K562 (cell line): ENCODE results near the gene HOXC5. TPM values are rescaled to one million over a fixed set of nuclear protein-coding genes. Genes with fewer than 3 reads are reported as not detected.
A peak's percentile ranks its signal among the peaks of the same experiment; 100 is the strongest.

Source experiments
- DPF2 ChIP-seq: fragments of 450-650 bp; IDR thresholded peaks from 2 replicates; pipeline ENCODE4 v1.6.1; 2016
- MAFK ChIP-seq: IDR thresholded peaks from 2 replicates; pipeline ENCODE4 v1.6.1; 2011; ENCODE audit warnings: low read length, improper control_type of control experiment
- MTA3 ChIP-seq: fragments of 450-650 bp; formaldehyde crosslinking; IDR thresholded peaks from 2 replicates; pipeline ENCODE4 v1.6.1; 2017; ENCODE audit warnings: mild to moderate bottlenecking, borderline replicate concordance
- NCOR1 ChIP-seq: fragments of 450-650 bp; IDR thresholded peaks from 2 replicates; pipeline ENCODE4 v1.6.1; 2016; ENCODE audit warnings: mild to moderate bottlenecking, moderate library complexity
- POLR2G ChIP-seq: fragments of 200-400 bp; formaldehyde crosslinking; IDR thresholded peaks from 2 replicates; pipeline ENCODE4 v1.6.1; 2017; ENCODE audit warnings: low read depth, mild to moderate bottlenecking, antibody characterized with exemption, low read length, moderate library complexity
- SMARCA5 ChIP-seq: fragments of 450-650 bp; IDR thresholded peaks from 2 replicates; pipeline ENCODE4 v1.6.1; 2016
- SRSF9 ChIP-seq: fragments of 200-400 bp; formaldehyde crosslinking; IDR thresholded peaks from 2 replicates; pipeline ENCODE4 v1.6.1; 2017; ENCODE audit warnings: low read depth, low read length, borderline replicate concordance
- ZBTB2 ChIP-seq: fragments of 450-650 bp; IDR thresholded peaks from 2 replicates; pipeline ENCODE4 v1.6.1; 2016; ENCODE audit warnings: antibody characterized with exemption
- polyA plus RNA-seq, 8 experiments: library from polyadenylated mRNA; depleted of rRNA in 4 of 8; stranded (reverse) in 5 of 8; unstranded in 3 of 8; fragments of >200 nt; fragmentation: Nextera tagmentation in 2 of 8; fragmentation: Illumina TruSeq in 1 of 8; extraction: Ambion mirVana in 2 of 8; extraction: Trizol in 1 of 8; gene quantifications; 2 replicates each; pipeline versions ENCODE4 v1.2.1 to v1.2.3, GENCODE V29; 2011 to 2014; ENCODE audit warnings: inconsistent platforms in 1 of 8, missing spikeins in 1 of 8
- total RNA-seq, 7 experiments: library from RNA; depleted of rRNA in 6 of 7; stranded (reverse); fragments of >200 nt in 6 of 7; fragmentation: Illumina TruSeq in 2 of 7; extraction: Trizol in 2 of 7; gene quantifications; 2 replicates each; pipeline versions ENCODE4 v1.2.1 to v1.2.3, GENCODE V29; 2011 to 2021; ENCODE audit warnings: low replicate concordance in 1 of 7
- TF ChIP-seq, protein P1 (sequence below), 2 experiments: fragments of 450-650 bp; IDR thresholded peaks; 2 replicates each; pipeline ENCODE4 v1.6.1; 2018; ENCODE audit warnings: mild to moderate bottlenecking in 2 of 2, low read depth in 1 of 2; ENCODE audit not compliant: partially characterized antibody in 2 of 2
- TF ChIP-seq, protein P2 (sequence below): sonication (generic); formaldehyde crosslinking; IDR thresholded peaks from 2 replicates; pipeline ENCODE4 v1.8.0; 2022; ENCODE audit warnings: mild to moderate bottlenecking, low read depth, missing genetic modification reagents
- TF ChIP-seq, protein P3 (sequence below), 2 experiments: fragments of 450-650 bp in 1 of 2; sonication (generic) in 1 of 2; formaldehyde crosslinking in 1 of 2; IDR thresholded peaks; 2 replicates each; pipeline versions ENCODE4 v1.7.1 to v1.9.0; 2016 to 2022; ENCODE audit warnings: inconsistent platforms in 1 of 2, mild to moderate bottlenecking in 1 of 2, missing genetic modification reagents in 1 of 2

HOXC5 gene
- total and polyA plus RNA-seq, 9 of the 15 experiments (the other 6 are each of a cell fraction or from before 2014, with no cell fraction given), result 0.10 to 0.44 (median 0.18) TPM; not detected in 4

GRCh38 chr12:54017878-54018467 is 14.9 kb upstream of the HOXC5 start (continued):
- TF ChIP-seq, protein P1, sequence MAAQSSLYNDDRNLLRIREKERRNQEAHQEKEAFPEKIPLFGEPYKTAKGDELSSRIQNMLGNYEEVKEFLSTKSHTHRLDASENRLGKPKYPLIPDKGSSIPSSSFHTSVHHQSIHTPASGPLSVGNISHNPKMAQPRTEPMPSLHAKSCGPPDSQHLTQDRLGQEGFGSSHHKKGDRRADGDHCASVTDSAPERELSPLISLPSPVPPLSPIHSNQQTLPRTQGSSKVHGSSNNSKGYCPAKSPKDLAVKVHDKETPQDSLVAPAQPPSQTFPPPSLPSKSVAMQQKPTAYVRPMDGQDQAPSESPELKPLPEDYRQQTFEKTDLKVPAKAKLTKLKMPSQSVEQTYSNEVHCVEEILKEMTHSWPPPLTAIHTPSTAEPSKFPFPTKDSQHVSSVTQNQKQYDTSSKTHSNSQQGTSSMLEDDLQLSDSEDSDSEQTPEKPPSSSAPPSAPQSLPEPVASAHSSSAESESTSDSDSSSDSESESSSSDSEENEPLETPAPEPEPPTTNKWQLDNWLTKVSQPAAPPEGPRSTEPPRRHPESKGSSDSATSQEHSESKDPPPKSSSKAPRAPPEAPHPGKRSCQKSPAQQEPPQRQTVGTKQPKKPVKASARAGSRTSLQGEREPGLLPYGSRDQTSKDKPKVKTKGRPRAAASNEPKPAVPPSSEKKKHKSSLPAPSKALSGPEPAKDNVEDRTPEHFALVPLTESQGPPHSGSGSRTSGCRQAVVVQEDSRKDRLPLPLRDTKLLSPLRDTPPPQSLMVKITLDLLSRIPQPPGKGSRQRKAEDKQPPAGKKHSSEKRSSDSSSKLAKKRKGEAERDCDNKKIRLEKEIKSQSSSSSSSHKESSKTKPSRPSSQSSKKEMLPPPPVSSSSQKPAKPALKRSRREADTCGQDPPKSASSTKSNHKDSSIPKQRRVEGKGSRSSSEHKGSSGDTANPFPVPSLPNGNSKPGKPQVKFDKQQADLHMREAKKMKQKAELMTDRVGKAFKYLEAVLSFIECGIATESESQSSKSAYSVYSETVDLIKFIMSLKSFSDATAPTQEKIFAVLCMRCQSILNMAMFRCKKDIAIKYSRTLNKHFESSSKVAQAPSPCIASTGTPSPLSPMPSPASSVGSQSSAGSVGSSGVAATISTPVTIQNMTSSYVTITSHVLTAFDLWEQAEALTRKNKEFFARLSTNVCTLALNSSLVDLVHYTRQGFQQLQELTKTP (IDR thresholded peaks at IDR 0.05; ENCODE audit: low read depth in 1 of 2, partially characterized antibody in 2 of 2), result no peak
- TF ChIP-seq, protein P2, sequence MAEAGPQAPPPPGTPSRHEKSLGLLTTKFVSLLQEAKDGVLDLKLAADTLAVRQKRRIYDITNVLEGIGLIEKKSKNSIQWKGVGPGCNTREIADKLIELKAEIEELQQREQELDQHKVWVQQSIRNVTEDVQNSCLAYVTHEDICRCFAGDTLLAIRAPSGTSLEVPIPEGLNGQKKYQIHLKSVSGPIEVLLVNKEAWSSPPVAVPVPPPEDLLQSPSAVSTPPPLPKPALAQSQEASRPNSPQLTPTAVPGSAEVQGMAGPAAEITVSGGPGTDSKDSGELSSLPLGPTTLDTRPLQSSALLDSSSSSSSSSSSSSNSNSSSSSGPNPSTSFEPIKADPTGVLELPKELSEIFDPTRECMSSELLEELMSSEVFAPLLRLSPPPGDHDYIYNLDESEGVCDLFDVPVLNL, result no peak
- peak; percentile 41; the same call in 1 of the 2 replicates for TF ChIP-seq NCOR1
- no peak for TF ChIP-seq MAFK
- peak; percentile 88 for TF ChIP-seq POLR2G
- TF ChIP-seq ZBTB2, result peak; percentile 82; the same call in 1 of the 2 replicates
- peak; percentile 31; the same call in 1 of the 2 replicates for TF ChIP-seq MTA3
- TF ChIP-seq SMARCA5, result 0 out of 2 replicates have a peak, but pooled peaks have one; percentile 33
- no peak for TF ChIP-seq DPF2
- TF ChIP-seq, protein P3, sequence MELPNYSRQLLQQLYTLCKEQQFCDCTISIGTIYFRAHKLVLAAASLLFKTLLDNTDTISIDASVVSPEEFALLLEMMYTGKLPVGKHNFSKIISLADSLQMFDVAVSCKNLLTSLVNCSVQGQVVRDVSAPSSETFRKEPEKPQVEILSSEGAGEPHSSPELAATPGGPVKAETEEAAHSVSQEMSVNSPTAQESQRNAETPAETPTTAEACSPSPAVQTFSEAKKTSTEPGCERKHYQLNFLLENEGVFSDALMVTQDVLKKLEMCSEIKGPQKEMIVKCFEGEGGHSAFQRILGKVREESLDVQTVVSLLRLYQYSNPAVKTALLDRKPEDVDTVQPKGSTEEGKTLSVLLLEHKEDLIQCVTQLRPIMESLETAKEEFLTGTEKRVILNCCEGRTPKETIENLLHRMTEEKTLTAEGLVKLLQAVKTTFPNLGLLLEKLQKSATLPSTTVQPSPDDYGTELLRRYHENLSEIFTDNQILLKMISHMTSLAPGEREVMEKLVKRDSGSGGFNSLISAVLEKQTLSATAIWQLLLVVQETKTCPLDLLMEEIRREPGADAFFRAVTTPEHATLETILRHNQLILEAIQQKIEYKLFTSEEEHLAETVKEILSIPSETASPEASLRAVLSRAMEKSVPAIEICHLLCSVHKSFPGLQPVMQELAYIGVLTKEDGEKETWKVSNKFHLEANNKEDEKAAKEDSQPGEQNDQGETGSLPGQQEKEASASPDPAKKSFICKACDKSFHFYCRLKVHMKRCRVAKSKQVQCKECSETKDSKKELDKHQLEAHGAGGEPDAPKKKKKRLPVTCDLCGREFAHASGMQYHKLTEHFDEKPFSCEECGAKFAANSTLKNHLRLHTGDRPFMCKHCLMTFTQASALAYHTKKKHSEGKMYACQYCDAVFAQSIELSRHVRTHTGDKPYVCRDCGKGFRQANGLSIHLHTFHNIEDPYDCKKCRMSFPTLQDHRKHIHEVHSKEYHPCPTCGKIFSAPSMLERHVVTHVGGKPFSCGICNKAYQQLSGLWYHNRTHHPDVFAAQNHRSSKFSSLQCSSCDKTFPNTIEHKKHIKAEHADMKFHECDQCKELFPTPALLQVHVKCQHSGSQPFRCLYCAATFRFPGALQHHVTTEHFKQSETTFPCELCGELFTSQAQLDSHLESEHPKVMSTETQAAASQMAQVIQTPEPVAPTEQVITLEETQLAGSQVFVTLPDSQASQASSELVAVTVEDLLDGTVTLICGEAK (IDR thresholded peaks at IDR 0.05), result 0 out of 2 replicates have a peak, but pooled peaks have one; percentile 20
- TF ChIP-seq, protein P3 (CRISPR knock-in tag; IDR thresholded peaks at IDR 0.05), result no peak
- TF ChIP-seq SRSF9, result no peak
